ENCODE measurements around the gene MYOM1. TPM values are rescaled to one million over a fixed set of nuclear protein-coding genes. Genes with fewer than 3 reads are reported as not detected.

Gene MYOM1
- total and polyA plus RNA-seq, 7 donors = 3.3 to 37.7 (median 17.3) TPM

- H3K27ac ChIP-seq = no peak overlapping the region
- no peaks in the 10 kb centered on the region for H3K27me3 ChIP-seq
- H3K4me1 ChIP-seq = no peaks in the 10 kb centered on the region
- intact Hi-C loops (cut with DNase I) = no loop called here
- WGBS, 2 donors = 89 to 93% methylated on average over 10 of the region's 10 CpGs
- no peaks in the 10 kb centered on the region for H3K9me3 ChIP-seq
- H3K4me3 ChIP-seq = no peak overlapping the region
- TF ChIP-seq CTCF (IDR thresholded peaks at IDR 0.05) (no peak), POLR2A (IDR thresholded peaks at IDR 0.05) (no peak), EP300 (IDR thresholded peaks at IDR 0.05) (no peak), POLR2AphosphoS5 (IDR thresholded peaks at IDR 0.05) (no peak)
- no peak for DNase-seq
- H3K36me3 ChIP-seq = peaks cover 0 to 26% (median 11%) of the 10 kb centered on the region in 4 donors
Measured at GRCh38 chr18:3118195-3119010, 101.4 kb downstream of the MYOM1 start.

- Histone ChIP-seq H3K4me3 (no peak overlapping the region), H3K4me1 (no peaks in the 10 kb centered on the region), H3K27me3 (no peaks in the 10 kb centered on the region), H3K9me3 (no peaks in the 10 kb centered on the region), H3K27ac (no peak overlapping the region), H3K36me3 (peaks cover 0 to 27% (median 11%) of the 10 kb centered on the region in 4 donors)
- intact Hi-C loops (cut with DNase I) = no loop called here
- WGBS, 2 donors = 72 to 87% methylated on average over 4 of the region's 4 CpGs
- TF ChIP-seq CTCF (IDR thresholded peaks at IDR 0.05) (no peak), EP300 (IDR thresholded peaks at IDR 0.05) (no peak), POLR2A (IDR thresholded peaks at IDR 0.05) (no peak), POLR2AphosphoS5 (IDR thresholded peaks at IDR 0.05) (no peak)
- no peak for DNase-seq
Measured at GRCh38 chr18:3117493-3118192, 102.1 kb downstream of the MYOM1 start.

- intact Hi-C loops (cut with DNase I) = no loop called here
- Histone ChIP-seq H3K36me3 (peaks cover 0 to 37% (median 11%) of the 10 kb centered on the region in 4 donors), H3K27me3 (no peaks in the 10 kb centered on the region), H3K4me1 (no peaks in the 10 kb centered on the region), H3K4me3 (no peak overlapping the region), H3K27ac (no peak overlapping the region), H3K9me3 (no peaks in the 10 kb centered on the region)
- DNase-seq = no peak
- TF ChIP-seq POLR2A (IDR thresholded peaks at IDR 0.05) (no peak), EP300 (IDR thresholded peaks at IDR 0.05) (no peak), POLR2AphosphoS5 (IDR thresholded peaks at IDR 0.05) (no peak), CTCF (IDR thresholded peaks at IDR 0.05) (no peak)
- WGBS, 2 donors = 92 to 95% methylated on average over 7 of the region's 7 CpGs
Measured at GRCh38 chr18:3115447-3116030, 104.2 kb downstream of the MYOM1 start.

GRCh38 chr18:3114451-3114850, 105.3 kb downstream of the MYOM1 start:
- no peaks in the 10 kb centered on the region for H3K4me1 ChIP-seq
- WGBS, 2 donors = 59 to 62% methylated on average over 3 of the region's 3 CpGs
- TF ChIP-seq CTCF (IDR thresholded peaks at IDR 0.05) = no peak
- no peak for TF ChIP-seq EP300 (IDR thresholded peaks at IDR 0.05)
- TF ChIP-seq POLR2AphosphoS5 (IDR thresholded peaks at IDR 0.05) = no peak
- TF ChIP-seq POLR2A (IDR thresholded peaks at IDR 0.05) = no peak
- intact Hi-C loops (cut with DNase I) = no loop called here
- H3K9me3 ChIP-seq = no peaks in the 10 kb centered on the region
- H3K4me3 ChIP-seq = no peak overlapping the region
- H3K27me3 ChIP-seq = no peaks in the 10 kb centered on the region
- DNase-seq = no peak
- H3K36me3 ChIP-seq = peaks cover 0 to 34% (median 9%) of the 10 kb centered on the region in 4 donors
- H3K27ac ChIP-seq = no peak overlapping the region

Data from sigmoid colon (tissue), 7 donors.